Measurements from ENCODE around the gene ANO6. TPM values are rescaled to one million over a fixed set of nuclear protein-coding genes. Genes with fewer than 3 reads are reported as not detected.

The ANO6 gene
- total RNA-seq, 2 experiments from 2014 or later = 19.0 to 21.4 TPM

- no peaks in the 10 kb centered on the region for H3K9me3 Mint-ChIP-seq
- ChIA-PET POLR2A (no interaction called here), CTCF (interaction anchor here (0.9 to 1.1 kb wide), 2 partner anchors 174 to 182 kb away, joined by 3 read pairs; no protein-coding TSS in a partner anchor)
- no peak overlapping the region for H3K27ac Mint-ChIP-seq
- H3K27me3 Mint-ChIP-seq = no peaks in the 10 kb centered on the region
- intact Hi-C loops (cut with micrococcal nuclease) = no loop called here
- H3K4me1 Mint-ChIP-seq (ENCODE audit: low read depth) = peaks cover 15% of the 10 kb centered on the region
- H3K36me3 Mint-ChIP-seq = peaks cover 54% of the 10 kb centered on the region
- no peak overlapping the region for H3K4me3 Mint-ChIP-seq
- no peak for DNase-seq
These were observed 136.2 kb downstream of the ANO6 start for GRCh38 chr12:45351921-45352670.

- H3K27ac Mint-ChIP-seq = no peak overlapping the region
- intact Hi-C loops (cut with micrococcal nuclease) = no loop called here
- no peaks in the 10 kb centered on the region for H3K27me3 Mint-ChIP-seq
- H3K4me1 Mint-ChIP-seq (ENCODE audit: low read depth) = peaks cover 15% of the 10 kb centered on the region
- H3K4me3 Mint-ChIP-seq = no peak overlapping the region
- POLR2A ChIA-PET = no interaction called here
- H3K36me3 Mint-ChIP-seq = peaks cover 52% of the 10 kb centered on the region
- no peak for DNase-seq
- no peaks in the 10 kb centered on the region for H3K9me3 Mint-ChIP-seq
- CTCF ChIA-PET = no interaction called here
These were observed 138.0 kb downstream of the ANO6 start for GRCh38 chr12:45353944-45354343.

- Mint-ChIP-seq H3K27ac (no peak overlapping the region), H3K9me3 (no peaks in the 10 kb centered on the region), H3K27me3 (no peaks in the 10 kb centered on the region), H3K4me3 (no peak overlapping the region), H3K4me1 (ENCODE audit: low read depth) (peaks cover 15% of the 10 kb centered on the region), H3K36me3 (peaks cover 51% of the 10 kb centered on the region)
- DNase-seq = no peak
- CTCF ChIA-PET = interaction anchor here (1.2 kb wide), 1 partner anchor 184 kb away, joined by 3 read pairs; no protein-coding TSS in a partner anchor
- intact Hi-C loops (cut with micrococcal nuclease) = no loop called here
- POLR2A ChIA-PET = no interaction called here
These were observed 138.5 kb downstream of the ANO6 start for GRCh38 chr12:45354399-45354798.

DNA sequence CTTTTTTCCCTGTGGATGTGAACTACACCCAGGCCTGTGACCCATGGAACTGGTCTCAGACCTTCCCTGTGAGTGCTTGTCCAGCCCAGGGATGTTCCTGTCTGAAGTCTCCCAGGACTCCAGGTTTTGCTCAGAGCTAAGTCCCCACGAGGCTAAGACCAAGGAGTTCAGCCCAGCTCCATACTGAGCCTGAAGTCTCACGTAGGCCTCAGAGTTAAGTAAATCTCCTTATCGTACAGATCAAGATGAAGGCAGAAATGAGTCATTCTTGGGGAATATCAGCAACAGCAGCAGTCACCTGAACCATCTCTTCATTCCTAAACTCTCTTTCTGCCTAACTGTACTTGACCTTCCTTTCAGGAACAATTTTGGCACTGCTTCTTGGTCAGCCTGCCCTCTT is 139.8 kb downstream of the ANO6 start:
- ChIA-PET CTCF (no interaction called here), POLR2A (interaction anchor here (0.8 kb wide), 1 partner anchor 8 kb away, joined by 4 read pairs; no protein-coding TSS in a partner anchor)
- no peak for DNase-seq
- no peak overlapping the region for H3K4me3 Mint-ChIP-seq
- peaks cover 52% of the 10 kb centered on the region for H3K36me3 Mint-ChIP-seq
- H3K27me3 Mint-ChIP-seq = no peaks in the 10 kb centered on the region
- H3K27ac Mint-ChIP-seq = no peak overlapping the region
- H3K9me3 Mint-ChIP-seq = peaks cover 3% of the 10 kb centered on the region
- peaks cover 15% of the 10 kb centered on the region for H3K4me1 Mint-ChIP-seq (ENCODE audit: low read depth)
- intact Hi-C loops (cut with micrococcal nuclease) = no loop called here

DNA sequence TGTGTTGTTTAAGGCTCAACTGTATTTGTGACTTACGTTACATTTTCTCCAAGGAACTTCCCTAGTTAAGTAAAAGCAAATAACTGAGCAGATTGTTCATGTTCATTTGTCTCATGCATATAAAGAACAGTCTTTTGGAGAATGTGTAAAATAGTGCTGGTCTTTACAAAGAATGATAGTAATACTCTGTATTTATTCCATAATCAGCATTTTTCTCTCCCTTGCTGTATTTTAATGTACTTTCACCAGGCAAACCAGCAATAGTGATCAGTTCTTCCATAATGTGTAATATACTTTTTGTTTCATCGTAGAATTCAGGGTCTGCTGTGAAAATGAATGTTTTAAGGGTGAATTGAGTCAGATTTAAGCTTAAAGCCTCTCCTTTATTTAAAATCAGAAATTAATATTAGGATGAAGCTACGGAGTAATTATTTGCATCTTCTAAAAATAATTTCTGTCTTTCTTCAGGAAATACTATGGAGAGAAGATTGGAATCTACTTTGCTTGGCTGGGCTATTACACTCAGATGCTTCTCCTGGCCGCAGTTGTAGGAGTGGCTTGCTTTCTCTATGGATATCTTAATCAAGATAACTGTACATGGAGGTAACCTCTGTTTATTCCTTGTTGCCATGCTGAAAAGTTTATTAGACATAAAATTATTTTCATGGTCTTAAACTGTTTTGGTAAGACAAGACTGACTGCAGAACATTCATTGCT is 141.1 kb downstream of the ANO6 start:
- no peak overlapping the region for H3K27ac Mint-ChIP-seq
- POLR2A ChIA-PET = no interaction called here

GRCh38 chr12:45357539-45358417 is 141.9 kb downstream of the ANO6 start:
- H3K4me1 Mint-ChIP-seq (ENCODE audit: low read depth) = peaks cover 15% of the 10 kb centered on the region
- H3K36me3 Mint-ChIP-seq = peaks cover 56% of the 10 kb centered on the region
- CTCF ChIA-PET = interaction anchor here (0.6 kb wide), 1 partner anchor 228 kb away, joined by 3 read pairs; no protein-coding TSS in a partner anchor
- no peak overlapping the region for H3K27ac Mint-ChIP-seq
- H3K27me3 Mint-ChIP-seq = no peaks in the 10 kb centered on the region
- POLR2A ChIA-PET = no interaction called here
- no peak overlapping the region for H3K4me3 Mint-ChIP-seq
- H3K9me3 Mint-ChIP-seq = peaks cover 20% of the 10 kb centered on the region
- no peak for DNase-seq
- intact Hi-C loops (cut with micrococcal nuclease) = no loop called here

More for the DNA sequence above, 141.1 kb downstream of the ANO6 start:
- CTCF ChIA-PET = no interaction called here
- no peak overlapping the region for H3K4me3 Mint-ChIP-seq
- no peaks in the 10 kb centered on the region for H3K27me3 Mint-ChIP-seq
- DNase-seq = no peak
- intact Hi-C loops (cut with micrococcal nuclease) = no loop called here
- H3K36me3 Mint-ChIP-seq = peaks cover 50% of the 10 kb centered on the region
- peaks cover 13% of the 10 kb centered on the region for H3K9me3 Mint-ChIP-seq
- peaks cover 15% of the 10 kb centered on the region for H3K4me1 Mint-ChIP-seq (ENCODE audit: low read depth)

DNA sequence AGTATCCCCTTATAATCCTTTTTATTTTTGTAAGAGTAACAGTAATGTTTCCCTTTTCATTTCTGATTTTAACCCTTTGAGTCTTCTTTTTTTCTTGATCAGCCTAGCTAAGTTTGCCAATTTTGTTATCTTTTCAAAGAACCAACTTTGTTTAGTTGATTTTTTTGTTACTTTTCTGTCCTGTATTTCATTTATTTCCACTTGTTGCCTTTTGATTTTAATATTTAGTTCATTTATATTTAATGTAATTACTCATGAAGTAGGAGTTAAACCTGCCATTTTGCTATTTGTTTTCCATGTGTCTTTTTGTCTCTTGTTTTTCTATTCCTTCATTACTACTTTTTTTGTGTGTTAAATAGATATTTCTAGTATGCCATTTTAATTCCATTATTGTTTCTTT is 146.4 kb downstream of the ANO6 start:
- no peak overlapping the region for H3K4me3 Mint-ChIP-seq
- CTCF ChIA-PET = no interaction called here
- H3K9me3 Mint-ChIP-seq = peaks cover 46% of the 10 kb centered on the region
- no peak for DNase-seq
- no peaks in the 10 kb centered on the region for H3K27me3 Mint-ChIP-seq
- intact Hi-C loops (cut with micrococcal nuclease) = no loop called here
- H3K4me1 Mint-ChIP-seq (ENCODE audit: low read depth) = no peaks in the 10 kb centered on the region
- peaks cover 71% of the 10 kb centered on the region for H3K36me3 Mint-ChIP-seq
- POLR2A ChIA-PET = no interaction called here
- H3K27ac Mint-ChIP-seq = no peak overlapping the region

DNA sequence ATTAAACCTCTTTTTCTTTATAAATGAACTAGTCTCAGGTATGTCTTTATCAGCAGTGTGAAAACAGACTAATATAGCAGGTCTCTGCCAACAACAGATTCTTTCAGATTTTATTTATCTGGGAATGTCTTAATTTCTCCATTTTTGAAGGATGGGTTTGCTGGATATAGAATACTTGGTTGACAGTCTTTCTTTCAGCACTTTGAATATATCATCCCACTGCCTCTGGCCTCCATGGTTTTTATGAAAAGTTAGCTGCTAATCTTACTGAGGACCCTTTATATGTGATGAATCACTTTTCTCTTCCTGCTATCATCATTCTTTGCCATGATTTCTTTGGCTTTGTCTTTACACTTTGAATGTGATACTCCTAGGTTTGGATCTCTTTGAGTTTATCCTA is 148.0 kb downstream of the ANO6 start:
- H3K9me3 Mint-ChIP-seq = peaks cover 46% of the 10 kb centered on the region
- no peak overlapping the region for H3K4me3 Mint-ChIP-seq
- H3K4me1 Mint-ChIP-seq (ENCODE audit: low read depth) = no peaks in the 10 kb centered on the region
- H3K27me3 Mint-ChIP-seq = no peaks in the 10 kb centered on the region
- ChIA-PET POLR2A (no interaction called here), CTCF (no interaction called here)
- intact Hi-C loops (cut with micrococcal nuclease) = no loop called here
- peaks cover 69% of the 10 kb centered on the region for H3K36me3 Mint-ChIP-seq
- no peak for DNase-seq
- H3K27ac Mint-ChIP-seq = no peak overlapping the region

- CTCF ChIA-PET = interaction anchor here (1.9 kb wide), 1 partner anchor 198 kb away, joined by 6 read pairs; no protein-coding TSS in a partner anchor
- H3K27me3 Mint-ChIP-seq = no peaks in the 10 kb centered on the region
- no peak overlapping the region for H3K4me3 Mint-ChIP-seq
- peaks cover 16% of the 10 kb centered on the region for H3K9me3 Mint-ChIP-seq
- no peak for DNase-seq
- POLR2A ChIA-PET = no interaction called here
- H3K36me3 Mint-ChIP-seq = peaks cover 45% of the 10 kb centered on the region
- intact Hi-C loops (cut with micrococcal nuclease) = no loop called here
- H3K27ac Mint-ChIP-seq = no peak overlapping the region
- no peaks in the 10 kb centered on the region for H3K4me1 Mint-ChIP-seq (ENCODE audit: low read depth)
These were observed 153.1 kb downstream of the ANO6 start for GRCh38 chr12:45368841-45369489.

DNA sequence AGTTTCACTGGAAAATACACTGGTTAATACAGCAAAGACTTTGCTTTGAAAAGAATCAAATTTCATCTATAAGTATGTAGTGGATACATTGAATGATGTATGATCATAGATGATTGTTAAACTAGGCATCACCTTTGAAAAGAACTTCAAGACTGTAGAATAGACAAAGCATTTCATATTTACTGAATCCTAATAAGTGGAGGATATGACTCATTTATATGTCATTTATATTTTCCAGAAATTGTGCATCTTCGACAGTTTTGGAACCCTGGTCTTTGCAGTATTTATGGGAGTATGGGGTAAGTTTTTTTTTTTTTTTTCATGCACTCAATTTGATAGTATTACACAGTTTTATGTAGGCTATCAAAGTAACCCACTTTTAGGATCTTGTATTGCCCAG is 161.9 kb downstream of the ANO6 start:
- no peak overlapping the region for H3K4me3 Mint-ChIP-seq
- H3K9me3 Mint-ChIP-seq = peaks cover 2% of the 10 kb centered on the region
- POLR2A ChIA-PET = no interaction called here
- DNase-seq = no peak
- H3K4me1 Mint-ChIP-seq (ENCODE audit: low read depth) = no peaks in the 10 kb centered on the region
- no peaks in the 10 kb centered on the region for H3K27me3 Mint-ChIP-seq
- CTCF ChIA-PET = no interaction called here
- no peak overlapping the region for H3K27ac Mint-ChIP-seq
- H3K36me3 Mint-ChIP-seq = peaks cover 20% of the 10 kb centered on the region
- intact Hi-C loops (cut with micrococcal nuclease) = no loop called here

GRCh38 chr12:45379261-45379660 is 163.4 kb downstream of the ANO6 start:
- H3K4me3 Mint-ChIP-seq = no peak overlapping the region
- H3K36me3 Mint-ChIP-seq = peaks cover 32% of the 10 kb centered on the region
- no peak overlapping the region for H3K27ac Mint-ChIP-seq
- CTCF ChIA-PET = no interaction called here
- intact Hi-C loops (cut with micrococcal nuclease) = no loop called here
- no peaks in the 10 kb centered on the region for H3K4me1 Mint-ChIP-seq (ENCODE audit: low read depth)
- POLR2A ChIA-PET = no interaction called here
- no peaks in the 10 kb centered on the region for H3K27me3 Mint-ChIP-seq
- DNase-seq = no peak
- H3K9me3 Mint-ChIP-seq = peaks cover 2% of the 10 kb centered on the region

- no peak overlapping the region for H3K27ac Mint-ChIP-seq
- no peaks in the 10 kb centered on the region for H3K9me3 Mint-ChIP-seq
- ChIA-PET CTCF (no interaction called here), POLR2A (no interaction called here)
- no peak for DNase-seq
- intact Hi-C loops (cut with micrococcal nuclease) = no loop called here
- no peaks in the 10 kb centered on the region for H3K4me1 Mint-ChIP-seq (ENCODE audit: low read depth)
- peaks cover 45% of the 10 kb centered on the region for H3K36me3 Mint-ChIP-seq
- H3K27me3 Mint-ChIP-seq = no peaks in the 10 kb centered on the region
- no peak overlapping the region for H3K4me3 Mint-ChIP-seq
These were observed 165.5 kb downstream of the ANO6 start for GRCh38 chr12:45381351-45381750.
